HG03097 (cell line): ENCODE measurements around the gene KCNMA1.

Experiments used
- ATAC-seq: cut with Tn5 transposase; IDR thresholded peaks from one replicate; pipeline ENCODE4 v1.9.1; 2021; ENCODE audit not compliant: unreplicated experiment, low FRiP score

Gene KCNMA1

DNA sequence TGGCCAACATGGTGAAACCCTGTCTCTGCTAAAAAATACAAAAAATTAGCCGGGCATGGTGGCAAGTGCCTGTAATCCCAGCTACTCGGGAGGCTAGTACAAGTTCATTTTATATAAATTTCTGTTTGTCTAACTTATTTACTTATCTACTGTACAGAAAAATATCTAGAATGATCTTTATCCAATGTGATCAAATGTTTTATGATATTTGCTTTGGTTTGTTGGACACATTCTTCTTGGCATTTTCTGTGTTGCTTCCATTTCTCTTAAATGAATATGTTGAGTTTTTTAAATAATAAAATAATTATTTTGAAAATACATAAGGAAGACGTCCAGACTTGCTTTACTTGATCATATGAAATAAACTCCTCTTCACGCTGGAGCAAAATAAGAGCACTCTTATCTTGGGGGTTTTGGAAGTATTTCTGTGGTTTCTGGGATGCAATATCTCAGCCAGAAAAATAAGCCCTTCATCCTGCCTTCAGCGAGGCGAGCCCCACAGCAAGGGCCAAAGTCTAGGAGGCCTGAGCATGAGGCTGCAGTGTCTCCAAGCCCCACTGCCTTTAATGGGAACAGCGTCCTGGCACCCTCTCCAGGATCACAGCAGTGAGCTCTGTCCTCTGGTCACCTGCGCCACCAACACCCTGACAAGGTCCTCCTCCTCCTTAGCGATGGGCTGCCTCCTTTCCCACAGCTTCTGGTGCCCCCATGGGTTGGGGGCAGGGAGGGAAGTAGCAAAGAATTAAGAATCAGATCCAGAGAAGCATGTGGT is 480.2 kb downstream of the KCNMA1 start:
- ATAC-seq, result no peak

DNA sequence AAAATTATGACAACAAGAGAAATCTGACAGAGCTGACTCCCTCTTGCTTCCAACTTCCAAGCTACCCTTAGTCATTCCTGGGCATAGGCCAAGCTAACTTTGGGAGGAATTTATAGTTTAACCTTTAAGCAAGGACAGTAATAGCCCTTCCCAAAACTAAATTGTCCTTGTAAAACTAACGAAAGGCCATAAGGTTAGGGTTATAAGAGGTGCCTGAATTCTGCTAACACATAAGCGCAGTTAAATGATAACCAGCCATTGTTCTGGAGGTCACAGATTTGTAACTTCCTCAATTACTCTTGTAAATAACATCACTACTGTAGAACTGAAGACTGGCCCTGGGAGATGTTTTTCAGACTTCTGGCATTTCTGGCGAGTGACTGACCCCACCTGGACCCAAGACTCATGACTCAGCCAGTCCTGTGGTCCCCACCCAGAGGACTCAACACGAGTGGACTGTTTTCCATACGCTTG is 481.2 kb downstream of the KCNMA1 start:
- ATAC-seq, result no peak

DNA sequence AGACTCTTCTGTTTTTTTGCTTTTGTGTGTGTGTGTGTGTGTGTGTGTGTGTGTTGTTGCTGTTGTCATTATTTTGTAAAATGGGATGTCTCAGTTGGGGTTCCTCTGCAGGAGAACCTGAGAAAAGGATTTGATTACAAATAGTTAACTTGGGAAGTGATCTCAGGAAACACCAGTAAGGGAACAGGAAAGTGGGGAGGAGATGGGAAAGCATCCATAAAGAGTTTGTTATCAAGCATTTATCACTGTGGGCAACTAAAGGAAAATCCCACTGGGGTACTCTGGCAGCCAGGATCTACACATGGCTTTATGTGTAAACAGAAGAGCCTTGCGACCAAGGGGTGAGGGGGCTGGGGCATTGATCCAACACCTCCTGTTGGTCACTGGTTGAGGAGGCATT is 485.4 kb downstream of the KCNMA1 start:
- ATAC-seq, result no peak

DNA sequence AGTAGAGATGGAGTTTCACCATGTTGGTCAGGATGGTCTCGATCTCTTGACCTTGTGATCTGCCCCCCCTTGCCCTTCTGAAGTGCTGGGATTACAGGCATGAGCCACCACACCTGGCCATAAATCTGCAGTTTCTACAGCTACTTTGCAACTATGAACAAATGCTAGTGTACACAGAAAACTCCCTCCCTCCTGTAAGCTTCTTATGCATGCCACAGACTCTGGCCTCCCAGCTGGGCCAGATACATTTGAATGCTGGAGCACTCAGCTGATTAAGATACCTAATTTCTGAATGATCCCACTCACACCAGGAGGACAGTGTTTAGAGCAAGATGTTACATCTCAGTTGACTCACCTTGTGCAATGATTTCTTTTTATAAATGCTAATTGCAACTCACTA is 486.2 kb downstream of the KCNMA1 start:
- ATAC-seq, result no peak

DNA sequence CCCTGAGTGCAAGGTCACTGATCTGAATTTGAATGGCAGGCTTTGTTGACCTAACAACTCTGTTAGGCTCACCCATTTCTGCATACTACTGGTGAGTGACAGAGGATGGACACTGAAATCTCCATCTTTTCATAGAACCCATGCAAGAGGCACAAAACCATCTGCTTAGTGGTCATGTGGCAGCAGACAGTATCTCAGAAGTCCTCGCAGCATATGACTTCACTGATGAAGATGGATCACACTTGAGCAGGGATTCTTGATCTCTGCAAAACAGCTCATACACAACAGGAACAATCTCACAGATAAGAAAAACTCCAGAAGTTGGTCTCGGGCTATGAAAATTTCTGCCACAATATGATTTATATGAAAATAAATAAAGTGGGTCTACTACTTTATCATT is 487.9 kb downstream of the KCNMA1 start:
- ATAC-seq, result no peak

DNA sequence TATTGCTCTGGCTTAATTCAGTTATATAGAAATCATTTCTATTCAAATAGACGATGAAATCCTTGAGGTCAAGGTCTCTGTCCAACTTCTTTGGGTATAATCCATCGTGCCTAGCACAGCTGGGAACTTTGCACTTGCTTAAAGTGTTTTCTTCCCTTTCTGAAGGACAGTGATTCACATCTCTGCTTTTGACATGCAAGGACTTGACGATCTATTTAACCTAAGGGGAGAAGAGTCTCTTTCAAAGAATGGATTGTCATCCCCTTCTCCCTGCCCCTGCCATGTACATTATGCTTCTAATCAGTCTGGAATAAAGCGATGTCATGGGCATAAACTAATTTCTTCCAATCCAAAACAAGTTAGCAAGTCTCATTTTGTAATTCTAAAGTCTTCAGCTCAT is 488.6 kb downstream of the KCNMA1 start:
- ATAC-seq, result no peak

DNA sequence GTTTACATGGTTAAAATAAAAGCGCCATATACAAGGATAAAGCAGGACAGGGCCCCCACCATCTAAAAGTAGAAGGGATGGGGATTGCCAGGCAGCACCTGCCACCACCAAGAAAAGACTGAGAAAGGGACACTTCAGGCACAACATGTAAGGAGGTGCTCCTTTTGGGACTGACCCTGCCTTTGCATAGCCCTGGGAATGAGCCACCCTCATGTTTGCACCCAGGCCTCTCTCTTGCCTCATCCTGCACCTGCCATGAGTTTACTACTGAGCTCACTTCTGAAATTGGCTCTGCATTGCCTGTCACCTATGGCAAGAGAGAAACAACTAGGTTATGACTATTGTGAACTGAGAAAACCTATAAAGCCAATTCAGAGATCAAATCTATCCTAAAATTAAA is 489.7 kb downstream of the KCNMA1 start:
- ATAC-seq, result no peak

DNA sequence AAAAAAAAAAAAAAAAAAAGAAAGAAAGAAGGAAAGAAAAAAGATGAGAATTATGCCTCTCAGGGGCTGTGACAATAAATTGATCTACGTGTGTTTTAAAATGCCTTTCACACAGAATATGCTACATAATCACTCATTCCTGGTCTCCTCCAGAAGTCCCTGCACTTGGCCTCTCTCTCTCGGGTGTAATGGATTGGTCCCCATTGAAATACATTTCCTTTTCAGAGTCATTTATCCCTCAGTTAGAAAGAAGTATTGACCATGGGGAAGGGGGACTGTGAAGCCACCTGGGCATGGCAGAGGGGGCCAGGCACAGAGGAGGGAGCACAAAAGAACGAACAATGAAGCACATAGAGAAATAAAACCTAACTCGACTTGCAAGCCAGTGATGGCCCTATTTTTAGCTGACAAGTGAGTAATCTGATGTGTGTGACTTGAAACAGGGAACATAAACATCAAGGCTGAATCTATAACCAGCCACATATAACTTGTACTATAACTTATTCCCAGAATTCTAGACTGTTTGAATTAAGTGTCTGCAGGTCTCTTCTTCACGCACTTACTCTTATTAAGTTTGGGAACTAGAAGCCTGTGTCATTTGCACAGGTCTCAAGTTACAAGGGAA is 490.8 kb downstream of the KCNMA1 start:
- ATAC-seq, result no peak

DNA sequence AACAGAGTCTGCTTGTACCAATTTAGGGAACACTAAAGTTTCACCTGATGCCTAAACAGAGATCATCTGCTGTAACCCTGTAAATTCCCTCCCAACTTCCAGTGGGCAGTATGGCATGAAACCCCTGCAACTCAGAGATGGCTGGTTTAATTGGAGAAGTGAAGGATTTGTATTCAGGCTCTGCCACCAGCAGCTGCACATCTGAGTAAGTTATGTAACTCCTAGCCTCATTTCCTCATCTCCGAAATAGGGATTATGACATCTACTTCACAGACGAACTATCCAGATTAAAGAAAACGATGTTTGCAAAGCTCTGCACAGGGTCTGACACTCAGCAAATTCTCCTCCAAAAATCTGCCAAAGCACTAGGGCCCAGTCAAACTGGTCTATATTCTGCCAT is 493.0 kb downstream of the KCNMA1 start:
- no peak for ATAC-seq

DNA sequence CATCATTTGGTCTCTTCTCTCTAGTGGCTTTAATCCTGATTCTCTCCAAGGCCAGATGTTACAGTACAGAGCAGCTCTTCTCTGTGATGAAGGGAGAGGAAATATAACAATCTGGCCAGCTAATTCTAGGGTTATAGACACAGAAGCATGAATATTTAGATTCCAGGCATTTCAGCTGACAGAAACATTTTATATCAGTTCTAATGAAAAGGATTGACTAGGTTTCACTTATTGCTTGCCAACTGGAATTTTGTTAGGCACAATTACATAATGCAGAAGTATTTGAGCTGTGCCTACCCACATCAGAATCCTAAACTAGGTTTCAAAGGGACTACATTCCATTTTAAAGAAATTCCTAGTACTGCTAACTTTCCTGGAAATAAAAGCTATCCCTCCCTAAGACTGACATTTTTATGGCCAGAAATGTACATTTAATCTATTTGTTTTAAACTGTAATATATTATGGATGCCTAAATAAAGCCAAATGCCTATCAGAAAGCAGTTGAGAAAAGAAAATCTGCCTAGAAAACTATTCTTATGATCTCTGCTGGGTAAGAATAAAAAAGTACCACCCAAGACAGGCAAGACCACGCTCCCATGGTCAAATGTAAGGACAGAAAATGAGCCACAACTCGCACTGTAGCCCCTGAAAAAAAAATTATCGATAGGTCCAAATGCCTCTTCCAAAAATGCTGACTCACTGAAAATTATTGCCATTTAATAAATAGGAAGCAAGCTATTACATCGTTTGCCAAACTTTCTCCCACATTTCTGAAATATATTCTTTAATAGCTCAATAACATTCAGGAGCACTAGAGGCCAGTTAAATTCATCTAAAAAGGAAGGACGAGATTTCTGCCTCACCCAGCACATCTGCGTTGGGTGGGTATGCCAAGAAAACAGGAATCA is 498.1 kb downstream of the KCNMA1 start:
- no peak for ATAC-seq

DNA sequence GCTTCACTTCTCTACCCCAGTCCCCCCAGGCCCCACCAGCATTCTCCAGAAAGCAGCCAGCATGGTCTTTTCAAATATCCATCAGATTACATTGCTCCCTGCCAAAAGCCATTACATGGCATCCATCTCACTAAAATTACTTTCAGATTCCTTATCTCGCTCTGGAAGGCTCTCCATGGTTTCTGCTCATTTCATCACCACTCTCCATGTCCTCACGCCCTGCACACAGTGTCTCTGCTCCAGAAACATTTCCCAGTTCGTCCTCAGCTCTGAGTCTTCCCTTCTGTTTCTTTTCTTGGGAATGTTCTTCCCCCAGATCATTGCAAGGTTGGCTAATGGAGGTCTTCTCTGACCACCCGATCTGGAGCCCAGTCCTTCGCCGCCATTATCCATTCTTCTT is 499.1 kb downstream of the KCNMA1 start:
- ATAC-seq, result no peak

DNA sequence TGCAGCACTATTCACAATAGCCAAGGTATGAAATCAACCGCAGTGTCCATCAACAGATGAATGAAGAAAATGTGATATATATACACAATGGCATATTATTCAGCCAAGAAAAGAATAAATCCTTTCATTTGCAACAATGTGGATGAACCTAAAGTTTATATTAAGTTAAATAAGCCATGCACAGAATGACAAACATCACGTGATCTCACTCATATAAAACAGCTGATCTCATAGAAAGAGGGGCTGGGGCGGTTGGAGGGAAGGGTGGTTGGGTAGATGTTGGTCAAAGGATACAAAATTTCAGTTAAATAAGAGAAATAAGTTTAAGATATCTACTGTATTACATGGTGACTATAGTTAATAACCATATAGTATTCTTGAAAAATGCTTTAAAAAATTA is 502.1 kb downstream of the KCNMA1 start:
- no peak for ATAC-seq

DNA sequence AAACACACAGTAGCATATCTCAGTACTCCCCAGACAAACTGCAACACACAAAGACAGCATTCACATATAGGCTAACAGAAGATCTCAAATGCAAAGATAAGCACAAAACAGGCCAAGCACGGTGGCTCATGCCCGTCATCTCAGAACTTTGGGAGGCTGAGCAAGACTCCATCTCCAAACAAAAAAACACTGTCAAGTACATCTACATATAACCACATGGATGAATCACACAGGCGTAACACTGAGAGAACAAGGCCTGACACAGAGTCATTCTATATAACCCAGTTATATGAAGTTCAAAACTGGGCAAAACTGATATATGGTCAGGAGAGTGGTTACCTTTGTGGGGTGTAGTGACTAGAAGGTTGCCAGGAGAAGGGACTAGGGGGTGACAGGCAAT is 506.4 kb downstream of the KCNMA1 start:
- no peak for ATAC-seq

DNA sequence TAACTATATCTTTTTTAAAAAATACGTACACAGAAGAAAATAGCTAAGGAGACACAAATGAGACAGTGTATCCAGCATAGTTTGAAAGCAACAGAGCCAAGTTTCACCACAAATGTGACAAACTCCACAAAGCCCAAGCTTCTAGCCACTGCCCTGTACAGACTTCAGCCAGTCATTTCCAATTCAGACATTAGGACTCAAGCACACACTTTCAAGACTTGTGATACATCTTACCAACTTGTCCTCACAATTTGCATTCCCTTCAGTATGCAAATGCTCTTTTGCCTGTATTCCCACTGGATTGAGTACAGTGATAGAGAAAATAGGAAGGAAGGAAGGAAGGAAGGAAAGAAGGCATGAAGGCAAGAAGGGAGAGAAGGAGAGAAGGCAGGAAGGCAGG is 510.4 kb downstream of the KCNMA1 start:
- no peak for ATAC-seq

DNA sequence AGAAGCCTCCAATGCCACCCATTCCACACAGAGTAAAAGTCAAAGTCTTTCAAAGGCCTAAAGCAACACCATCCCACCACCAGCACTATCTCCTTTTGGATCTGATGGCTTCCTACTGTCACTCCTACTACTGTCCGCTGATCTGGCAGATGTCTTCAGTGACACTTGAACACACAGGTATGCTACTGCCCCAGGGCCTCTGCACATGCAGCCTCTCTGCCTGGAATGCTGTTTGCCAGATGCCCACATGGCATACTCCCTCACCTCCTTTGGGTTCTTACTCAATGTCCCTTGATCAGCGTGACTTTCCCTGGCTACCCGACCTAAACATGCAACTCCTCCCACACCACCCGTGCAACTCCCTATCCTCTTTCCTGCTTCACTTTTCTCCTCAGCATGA is 512.4 kb downstream of the KCNMA1 start:
- ATAC-seq, result no peak

DNA sequence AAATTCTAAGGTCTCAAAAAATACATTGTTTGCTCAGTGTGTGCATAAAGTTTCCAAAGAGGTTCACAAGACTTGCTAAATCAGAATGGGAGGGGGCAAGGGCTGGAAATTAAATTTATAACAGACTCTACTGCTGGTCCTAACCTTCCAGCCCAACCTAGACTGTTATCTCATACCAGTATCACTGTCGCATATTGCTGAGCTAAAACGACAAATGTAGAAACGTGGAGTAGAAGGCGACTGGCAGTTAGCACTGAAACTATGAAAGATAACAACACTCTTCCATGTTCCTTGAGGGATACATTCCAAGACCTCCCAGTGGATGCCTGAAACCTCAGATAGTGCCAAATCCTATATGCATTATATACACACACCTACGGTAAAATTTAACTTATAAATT is 514.3 kb downstream of the KCNMA1 start:
- ATAC-seq, result no peak

DNA sequence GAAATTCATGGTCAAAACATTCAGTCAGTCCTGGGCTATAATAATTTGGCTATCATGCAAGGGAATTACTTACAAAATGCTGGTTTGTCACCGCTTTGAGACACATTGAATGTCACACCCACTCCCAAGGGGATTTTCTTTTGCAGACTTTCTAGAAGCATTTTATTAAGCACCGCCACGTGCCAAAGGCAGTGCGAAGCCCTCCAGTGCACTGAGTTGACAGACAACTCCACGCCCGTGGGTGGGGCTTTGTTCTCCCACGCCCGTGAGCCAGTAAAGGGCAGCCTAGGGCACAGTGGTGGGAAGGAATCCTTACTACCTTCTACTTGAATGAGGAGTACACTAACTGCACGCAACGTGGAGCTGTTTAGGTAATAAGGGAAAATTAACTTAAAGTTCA is 515.8 kb downstream of the KCNMA1 start:
- ATAC-seq, result no peak

DNA sequence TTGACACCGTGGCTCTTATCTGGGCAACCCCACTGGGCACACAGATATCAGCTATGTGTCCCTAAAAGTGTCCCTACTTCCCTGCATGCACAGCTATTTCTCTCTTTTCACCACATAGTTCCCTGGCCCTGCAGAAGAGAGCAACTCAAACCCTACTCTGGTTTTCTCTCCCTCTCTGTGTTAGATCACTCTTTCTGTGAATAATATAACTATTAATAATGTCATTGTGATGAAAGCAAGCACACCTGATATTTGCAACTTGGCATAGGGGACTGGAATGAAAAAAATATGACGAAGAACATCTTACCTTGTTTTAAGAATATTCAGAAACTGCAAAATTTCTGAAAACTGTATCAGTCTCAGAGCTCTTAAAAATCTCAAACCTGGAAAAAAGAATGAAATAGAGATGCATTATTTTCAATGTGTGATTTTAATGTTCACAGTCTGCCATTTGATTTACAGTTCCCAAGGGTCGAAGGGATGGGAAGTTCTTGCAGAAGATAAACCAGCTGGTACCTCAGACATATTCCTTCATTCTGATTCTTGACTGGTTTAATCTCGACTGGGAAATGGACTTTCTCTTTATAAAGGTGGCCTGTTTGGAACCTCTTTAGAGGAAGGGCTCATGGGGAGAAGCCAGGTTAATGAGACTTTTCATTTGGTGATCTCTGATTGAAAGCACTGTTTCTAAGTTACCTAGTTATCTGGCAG is 516.8 kb downstream of the KCNMA1 start:
- no peak for ATAC-seq

DNA sequence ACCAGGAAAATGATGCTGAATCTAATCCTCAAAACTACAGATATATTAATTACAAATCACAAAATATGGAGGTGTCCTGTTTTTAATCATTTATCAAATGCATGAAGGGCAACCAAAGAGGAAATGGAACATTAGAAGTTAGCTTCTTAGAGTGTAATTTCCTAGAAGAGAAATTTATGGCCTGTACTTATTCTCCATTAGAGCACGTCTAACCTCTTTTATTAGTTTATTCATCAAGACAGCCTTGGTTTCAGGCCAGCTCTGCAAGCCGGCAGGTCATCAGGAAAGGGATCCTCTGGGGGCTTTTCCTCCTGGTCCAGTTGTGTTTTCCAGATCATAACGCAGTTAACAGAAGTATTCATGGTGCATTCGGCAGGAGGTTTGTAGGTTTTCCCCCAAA is 517.6 kb downstream of the KCNMA1 start:
- ATAC-seq, result no peak

DNA sequence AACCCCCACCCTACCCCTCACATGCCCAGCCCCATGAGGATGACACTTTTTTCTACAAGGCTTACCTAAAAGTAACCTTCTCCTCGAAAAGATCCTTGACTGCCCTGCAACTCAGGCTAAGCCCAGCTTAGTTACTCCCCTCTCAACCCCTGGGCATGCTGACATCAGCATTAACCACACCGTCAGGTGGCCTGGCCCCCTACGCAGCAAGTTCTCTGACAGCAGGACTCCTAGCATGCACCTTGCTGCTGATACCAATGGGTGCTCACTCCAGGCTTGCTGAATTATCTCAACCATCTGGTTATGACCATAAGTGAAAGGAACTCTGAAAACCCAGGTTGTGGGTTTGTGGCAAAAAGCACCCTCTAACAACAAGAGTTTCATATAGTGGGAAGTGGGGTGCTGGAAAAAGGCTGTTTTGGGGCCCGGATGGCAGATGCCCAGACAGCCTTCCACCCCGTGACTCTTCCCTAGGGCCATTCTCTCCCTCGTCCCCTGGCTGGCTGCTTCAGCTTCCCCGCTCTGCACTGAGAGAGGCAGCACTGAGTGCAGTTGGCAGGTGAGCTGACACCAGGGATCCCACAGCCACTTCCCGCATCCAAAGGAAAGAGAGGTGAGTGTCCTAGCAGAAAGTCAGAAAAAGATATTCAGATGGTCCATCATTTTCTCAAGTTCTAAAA is 518.9 kb downstream of the KCNMA1 start:
- ATAC-seq, result no peak
